ENCODE data around the gene INPP4A. TPM values are rescaled to one million over a fixed set of nuclear protein-coding genes. Genes with fewer than 3 reads are reported as not detected.

Gene INPP4A
- total RNA-seq, 4 donors from 2014 or later = 30.7 to 58.9 (median 39.4) TPM

DNA sequence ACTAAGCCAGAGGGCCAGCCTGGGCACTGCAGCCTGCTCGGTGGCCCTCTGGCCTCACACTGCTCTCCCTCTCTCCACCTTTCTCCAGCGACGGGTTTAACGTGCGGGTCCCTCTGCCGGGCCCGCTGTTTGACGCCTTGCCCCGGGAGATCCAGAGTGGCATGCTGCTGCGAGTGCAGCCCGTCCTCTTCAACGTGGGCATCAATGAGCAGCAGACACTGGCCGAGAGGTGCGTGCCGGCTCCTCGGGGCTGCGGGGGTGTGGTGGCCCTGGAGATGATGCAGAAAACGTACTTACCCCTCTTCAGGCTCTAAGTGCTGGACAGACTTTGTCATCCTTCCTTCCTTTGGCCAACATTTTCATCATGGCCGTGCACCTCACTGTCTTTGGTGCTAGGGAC is 121.3 kb downstream of the INPP4A start:
- H3K27me3 ChIP-seq = no peaks in the 10 kb centered on the region
- intact Hi-C loops (cut with DNase I) = loop anchor here (10.0 kb wide), 1 partner anchor 121 kb away; the partner anchor contains the start of gene INPP4A
- H3K9me3 ChIP-seq = no peaks in the 10 kb centered on the region
- H3K4me1 ChIP-seq = peaks cover 22 to 27% (median 25%) of the 10 kb centered on the region in 4 donors
- WGBS = 94% methylated on average over 19 of the region's 19 CpGs
- TF ChIP-seq POLR2AphosphoS5 (IDR thresholded peaks at IDR 0.05) (no peak), CTCF (IDR thresholded peaks at IDR 0.05) (no peak), EP300 (IDR thresholded peaks at IDR 0.05) (no peak), POLR2A (IDR thresholded peaks at IDR 0.05; ENCODE audit: low read depth) (no peak)
- no peak overlapping the region for H3K27ac ChIP-seq (replicated peaks in 1 of 4)
- no peak for DNase-seq (ENCODE audit: extremely low spot score)
- H3K36me3 ChIP-seq = peaks cover 55 to 78% (median 76%) of the 10 kb centered on the region in 4 donors
- no peak overlapping the region for H3K4me3 ChIP-seq

- H3K36me3 ChIP-seq = peaks cover 56 to 100% (median 97%) of the 10 kb centered on the region in 4 donors
- intact Hi-C loops (cut with DNase I) = loop anchor here (10.0 kb wide), 1 partner anchor 124 kb away; the partner anchor contains the start of gene INPP4A
Measured at GRCh38 chr2:98568161-98568956, 123.7 kb downstream of the INPP4A start.

GRCh38 chr2:98569197-98569793 is 124.6 kb downstream of the INPP4A start:
- WGBS = 85% methylated on average over 10 of the region's 19 CpGs
- H3K27me3 ChIP-seq = no peaks in the 10 kb centered on the region
- TF ChIP-seq POLR2AphosphoS5 (IDR thresholded peaks at IDR 0.05) (no peak), CTCF (IDR thresholded peaks at IDR 0.05) (peak; percentile 60 to 86 (median 68))
- intact Hi-C loops (cut with DNase I) = loop anchor here (10.0 kb wide), 1 partner anchor 124 kb away; the partner anchor contains the start of gene INPP4A
- H3K27ac ChIP-seq (replicated peaks in 1 of 4) = no peak overlapping the region
- H3K4me1 ChIP-seq = peaks cover 0 to 6% (median 0%) of the 10 kb centered on the region in 4 donors
- no peak overlapping the region for H3K4me3 ChIP-seq
- H3K9me3 ChIP-seq = no peaks in the 10 kb centered on the region
- DNase-seq (ENCODE audit: extremely low spot score) = no peak
- H3K36me3 ChIP-seq = peaks cover 56 to 100% (median 97%) of the 10 kb centered on the region in 4 donors

More at GRCh38 chr2:98568161-98568956, 123.7 kb downstream of the INPP4A start:
- H3K27ac ChIP-seq (replicated peaks in 1 of 4) = no peak overlapping the region
- no peak for TF ChIP-seq POLR2A (IDR thresholded peaks at IDR 0.05; ENCODE audit: low read depth)
- TF ChIP-seq POLR2AphosphoS5 (IDR thresholded peaks at IDR 0.05) = no peak
- no peak for TF ChIP-seq EP300 (IDR thresholded peaks at IDR 0.05)
- no peak for TF ChIP-seq CTCF (IDR thresholded peaks at IDR 0.05)
- 86% methylated on average over 11 of the region's 11 CpGs for WGBS
- DNase-seq (ENCODE audit: extremely low spot score) = no peak
- no peaks in the 10 kb centered on the region for H3K27me3 ChIP-seq
- H3K4me3 ChIP-seq = no peak overlapping the region
- H3K9me3 ChIP-seq = no peaks in the 10 kb centered on the region
- H3K4me1 ChIP-seq = peaks cover 0 to 6% (median under 1%) of the 10 kb centered on the region in 4 donors

DNA sequence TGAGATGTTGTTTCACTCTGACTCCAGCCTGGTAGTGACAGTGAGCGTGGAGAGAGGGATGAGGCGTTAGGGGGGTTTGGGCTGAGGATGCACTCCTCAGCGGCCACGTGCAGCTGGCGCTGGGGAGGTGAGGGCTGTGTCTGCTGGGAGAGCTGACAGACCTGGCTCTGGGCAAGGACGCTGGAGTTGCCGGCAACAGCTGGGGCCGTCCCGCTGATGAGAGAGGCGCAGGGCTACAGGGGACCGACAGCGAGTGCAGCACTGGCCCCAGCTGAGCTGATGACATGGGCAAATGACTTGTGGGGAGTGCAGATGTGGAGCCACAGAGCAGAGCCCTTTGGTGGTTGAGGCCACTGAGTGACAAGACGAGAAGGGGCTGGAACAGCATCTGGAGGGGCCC is 125.3 kb downstream of the INPP4A start:
- H3K4me3 ChIP-seq = no peak overlapping the region
- H3K9me3 ChIP-seq = no peaks in the 10 kb centered on the region
- 95% methylated on average over 13 of the region's 13 CpGs for WGBS
- H3K4me1 ChIP-seq = peaks cover 0 to 5% (median 0%) of the 10 kb centered on the region in 4 donors
- H3K27me3 ChIP-seq = no peaks in the 10 kb centered on the region
- no peak for TF ChIP-seq POLR2A (IDR thresholded peaks at IDR 0.05; ENCODE audit: low read depth)
- no peak for TF ChIP-seq CTCF (IDR thresholded peaks at IDR 0.05)
- no peak for TF ChIP-seq POLR2AphosphoS5 (IDR thresholded peaks at IDR 0.05)
- no peak for TF ChIP-seq EP300 (IDR thresholded peaks at IDR 0.05)
- H3K36me3 ChIP-seq = peaks cover 50 to 100% (median 95%) of the 10 kb centered on the region in 4 donors
- intact Hi-C loops (cut with DNase I) = loop anchor here (10.0 kb wide), 2 partner anchors 125 to 155 kb away; partner anchors contain the start of gene INPP4A
- no peak for DNase-seq (ENCODE audit: extremely low spot score)
- H3K27ac ChIP-seq (replicated peaks in 1 of 4) = no peak overlapping the region
